ENCODE results near the gene AP1S2. TPM values are rescaled to one million over a fixed set of nuclear protein-coding genes. Genes with fewer than 3 reads are reported as not detected.

AP1S2 gene
- total RNA-seq, 1 experiment from 2014 or later = 367 TPM

DNA sequence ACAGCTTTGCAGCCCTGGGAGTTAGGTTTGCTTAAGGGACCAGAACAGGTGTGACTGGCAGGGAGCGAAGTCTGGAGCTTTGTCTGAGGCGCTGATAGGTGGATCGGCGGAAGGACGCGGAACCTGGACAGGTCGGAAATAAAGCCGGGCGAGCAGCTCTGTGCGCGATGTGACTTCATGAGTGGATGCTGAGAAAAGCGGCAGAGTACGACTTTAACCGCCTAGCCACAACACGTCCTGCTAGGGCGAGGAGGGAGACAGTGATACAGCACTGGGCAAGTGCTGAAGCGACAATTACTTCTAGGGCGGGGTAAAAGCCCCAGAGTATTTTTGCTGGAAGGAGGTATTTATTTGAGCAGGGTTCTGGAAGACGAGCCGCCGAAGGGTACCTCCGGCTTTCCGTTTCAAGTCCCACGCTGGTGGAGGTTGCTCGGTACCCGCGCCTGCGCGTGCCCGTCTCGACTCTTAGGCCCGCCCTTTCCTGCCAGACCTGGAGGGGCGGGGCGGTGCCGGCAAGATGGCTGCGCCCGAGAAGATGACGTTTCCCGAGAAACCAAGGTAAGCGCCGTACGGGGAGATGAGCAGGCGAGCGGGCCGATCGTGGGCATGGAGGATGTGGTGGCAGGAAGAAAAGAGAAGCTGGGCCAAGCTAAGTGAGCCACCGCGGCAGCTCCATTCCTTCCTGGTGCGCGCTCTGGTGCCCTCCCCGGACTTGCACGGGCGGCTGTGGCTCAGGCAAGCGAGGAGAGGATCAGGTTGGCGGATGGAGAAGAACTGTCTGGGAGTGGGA is 64.4 kb downstream of the AP1S2 start, which contains the start of gene ZRSR2:
TSS of gene ZRSR2 (plus strand) at position 506 of the 790 bp plus-strand sequence. CDS start at position 518, 12 bp downstream.
- no peak within 1 kb of the TSS for H2BK120ac ChIP-seq (ENCODE audit: low read depth, low read length, poor library complexity, severe bottlenecking)
- no CpG with 5 or more reads among the region's 55 CpGs for WGBS (ENCODE audit: extremely low coverage, insufficient read length, low lambda C conversion rate)
- Mint-ChIP-seq H3K27me3 (ENCODE audit: low read depth) (no peaks in the 10 kb centered on the region), H3K36me3 (ENCODE audit: insufficient read depth in 1 of 3, low read depth in 3 of 3) (peaks cover 1 to 19% (median 17%) of the 10 kb centered on the region in 3 experiments), H3K4me1 (peaks cover 8 to 9% of the 10 kb centered on the region in 2 experiments), H3K27ac (no peak within 1 kb of the TSS), H3K4me3 (no peak within 1 kb of the TSS), H3K9me3 (no peaks in the 10 kb centered on the region; a peak in 1 of 5 replicates)
- no peak within 1 kb of the TSS for H2AK5ac ChIP-seq (ENCODE audit: insufficient read length, low read length)
- H3K23ac ChIP-seq (ENCODE audit: insufficient read length, low read depth, low read length) = no peak within 1 kb of the TSS
- no peaks in the 10 kb centered on the region for H4K20me1 ChIP-seq (ENCODE audit: control insufficient read depth, insufficient read depth, insufficient read length)
- H3K27me3 ChIP-seq (ENCODE audit: insufficient read depth, low read length) = no peaks in the 10 kb centered on the region
- H2AFZ ChIP-seq (ENCODE audit: low read length) = no peak within 1 kb of the TSS
- H3T11ph ChIP-seq (ENCODE audit: low read length) = no peak within 1 kb of the TSS
- H2BK5ac ChIP-seq (ENCODE audit: insufficient read length, low read length) = no peak within 1 kb of the TSS
- peak within 1 kb of the TSS; percentile 37 for H3K27ac ChIP-seq (ENCODE audit: insufficient read length, low read depth, low read length)
- peak within 1 kb of the TSS; percentile 87; the same call in 1 of the 2 replicates for H3K14ac ChIP-seq (ENCODE audit: insufficient read depth, low read length)
- H3K9ac ChIP-seq (ENCODE audit: extremely low read depth, insufficient read length, low read length) = peak within 1 kb of the TSS; percentile 85
- TF ChIP-seq, protein P1, sequence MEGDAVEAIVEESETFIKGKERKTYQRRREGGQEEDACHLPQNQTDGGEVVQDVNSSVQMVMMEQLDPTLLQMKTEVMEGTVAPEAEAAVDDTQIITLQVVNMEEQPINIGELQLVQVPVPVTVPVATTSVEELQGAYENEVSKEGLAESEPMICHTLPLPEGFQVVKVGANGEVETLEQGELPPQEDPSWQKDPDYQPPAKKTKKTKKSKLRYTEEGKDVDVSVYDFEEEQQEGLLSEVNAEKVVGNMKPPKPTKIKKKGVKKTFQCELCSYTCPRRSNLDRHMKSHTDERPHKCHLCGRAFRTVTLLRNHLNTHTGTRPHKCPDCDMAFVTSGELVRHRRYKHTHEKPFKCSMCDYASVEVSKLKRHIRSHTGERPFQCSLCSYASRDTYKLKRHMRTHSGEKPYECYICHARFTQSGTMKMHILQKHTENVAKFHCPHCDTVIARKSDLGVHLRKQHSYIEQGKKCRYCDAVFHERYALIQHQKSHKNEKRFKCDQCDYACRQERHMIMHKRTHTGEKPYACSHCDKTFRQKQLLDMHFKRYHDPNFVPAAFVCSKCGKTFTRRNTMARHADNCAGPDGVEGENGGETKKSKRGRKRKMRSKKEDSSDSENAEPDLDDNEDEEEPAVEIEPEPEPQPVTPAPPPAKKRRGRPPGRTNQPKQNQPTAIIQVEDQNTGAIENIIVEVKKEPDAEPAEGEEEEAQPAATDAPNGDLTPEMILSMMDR (conservative IDR thresholded peaks at IDR 0.05) = no peak
- H4K5ac ChIP-seq (ENCODE audit: insufficient read length, low read depth, low read length) = no peak within 1 kb of the TSS
- no peak within 1 kb of the TSS for H4K91ac ChIP-seq (ENCODE audit: insufficient read length, low read depth, low read length)
- H3K79me2 ChIP-seq (ENCODE audit: insufficient read depth, low read length) = no peaks in the 10 kb centered on the region
- no peaks in the 10 kb centered on the region for H3K4me1 ChIP-seq (ENCODE audit: insufficient read depth, low read length)
- no peak within 1 kb of the TSS for H4K8ac ChIP-seq (replicated peaks; ENCODE audit: insufficient read length, low read depth, low read length)
- no peaks in the 10 kb centered on the region for H3K9me3 ChIP-seq (ENCODE audit: control insufficient read depth, low read depth, low read length)
- H3K79me1 ChIP-seq (ENCODE audit: insufficient read depth, low read depth, low read length, poor library complexity, severe bottlenecking) = no peaks in the 10 kb centered on the region
- H2BK12ac ChIP-seq (ENCODE audit: insufficient read length, low read depth, low read length) = no peak within 1 kb of the TSS
- H3K18ac ChIP-seq (ENCODE audit: insufficient read length, low read depth, low read length) = peak within 1 kb of the TSS; percentile 86
- H3K4me2 ChIP-seq (ENCODE audit: insufficient read depth, insufficient read length, low read length) = peak within 1 kb of the TSS; percentile 89
- H3K56ac ChIP-seq (ENCODE audit: insufficient read length, low read depth, low read length) = no peak within 1 kb of the TSS
- H2BK15ac ChIP-seq (ENCODE audit: low read depth, low read length) = no peak within 1 kb of the TSS
- DNase-seq = peak; percentile 88
- no peak within 1 kb of the TSS for H2BK20ac ChIP-seq (ENCODE audit: low read depth, low read length, poor library complexity, severe bottlenecking)
- no peak within 1 kb of the TSS for H3K4ac ChIP-seq (ENCODE audit: low read depth, low read length)
- H3K23me2 ChIP-seq (ENCODE audit: insufficient read length, low read depth, low read length, poor library complexity, severe bottlenecking) = peaks cover 14% of the 10 kb centered on the region
